ENCODE measurements around the gene ZFYVE21. TPM values are rescaled to one million over a fixed set of nuclear protein-coding genes. Genes with fewer than 3 reads are reported as not detected.

Gene ZFYVE21
- total and polyA plus RNA-seq, 2 experiments from 2014 or later, result 39.4 to 55.2 TPM

DNA sequence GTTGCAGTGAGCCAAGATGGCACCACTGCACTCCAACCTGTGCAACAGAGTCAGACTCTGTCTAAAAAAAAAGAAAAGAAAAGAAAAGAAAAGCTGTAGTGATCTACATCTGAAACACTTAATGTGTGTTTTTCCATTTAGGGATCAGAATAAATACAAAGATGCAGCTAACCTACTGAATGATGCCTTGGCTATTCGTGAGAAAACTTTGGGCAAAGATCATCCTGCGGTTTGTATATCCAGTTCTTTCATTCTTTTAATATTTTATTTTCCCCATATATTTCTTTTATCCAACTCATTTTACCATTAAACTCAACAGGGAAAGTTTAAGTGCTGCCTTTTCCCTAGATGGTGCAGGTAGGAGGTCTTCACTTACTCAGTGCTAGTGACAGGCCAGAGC, 46.2 kb upstream of the ZFYVE21 start:
- Histone ChIP-seq H2AFZ (no peak overlapping the region), H3K27ac (no peak overlapping the region), H3K4me3 (no peak overlapping the region), H3K4me1 (ENCODE audit: insufficient read depth) (no peaks in the 10 kb centered on the region), H3K79me2 (peaks cover 14% of the 10 kb centered on the region), H3K9me2 (replicated peaks; ENCODE audit: insufficient read depth) (no peaks in the 10 kb centered on the region), H3K4me2 (no peak overlapping the region), H3K9me3 (ENCODE audit: low read depth) (no peaks in the 10 kb centered on the region), H3K27me3 (no peaks in the 10 kb centered on the region), H3K36me3 (replicated peaks; ENCODE audit: insufficient read depth, low read depth) (no peaks in the 10 kb centered on the region), H4K20me1 (ENCODE audit: insufficient read depth, poor library complexity, severe bottlenecking) (no peaks in the 10 kb centered on the region)
- DNase-seq (ENCODE audit: low spot score), result no peak
- 98% methylated on average over 2 of the region's 2 CpGs for WGBS (ENCODE audit: low lambda C conversion rate, missing lambda C conversion rate)
- no peak for TF ChIP-seq CTCF (IDR thresholded peaks at IDR 0.05; ENCODE audit: poor library complexity)
- TF ChIP-seq EZH2 (IDR thresholded peaks at IDR 0.05; ENCODE audit: borderline replicate concordance), result no peak
- TF ChIP-seq EZH2phosphoT487 (IDR thresholded peaks at IDR 0.05; ENCODE audit: low read depth, severe bottlenecking, unreplicated experiment), result no peak

GRCh38 chr14:103671911-103672310, 43.7 kb upstream of the ZFYVE21 start:
- Histone ChIP-seq H3K4me3 (no peak overlapping the region), H3K4me1 (ENCODE audit: insufficient read depth) (no peaks in the 10 kb centered on the region), H3K79me2 (peaks cover 8% of the 10 kb centered on the region), H3K9me2 (replicated peaks; ENCODE audit: insufficient read depth) (no peaks in the 10 kb centered on the region), H3K9me3 (ENCODE audit: low read depth) (no peaks in the 10 kb centered on the region), H2AFZ (no peak overlapping the region), H3K27me3 (no peaks in the 10 kb centered on the region), H4K20me1 (ENCODE audit: insufficient read depth, poor library complexity, severe bottlenecking) (no peaks in the 10 kb centered on the region), H3K27ac (no peak overlapping the region), H3K4me2 (no peak overlapping the region), H3K36me3 (replicated peaks; ENCODE audit: insufficient read depth, low read depth) (no peaks in the 10 kb centered on the region)
- WGBS (ENCODE audit: low lambda C conversion rate, missing lambda C conversion rate), result 99% methylated on average over 4 of the region's 4 CpGs
- DNase-seq (ENCODE audit: low spot score), result no peak
- TF ChIP-seq EZH2 (IDR thresholded peaks at IDR 0.05; ENCODE audit: borderline replicate concordance), result no peak
- TF ChIP-seq EZH2phosphoT487 (IDR thresholded peaks at IDR 0.05; ENCODE audit: low read depth, severe bottlenecking, unreplicated experiment), result no peak
- TF ChIP-seq CTCF (IDR thresholded peaks at IDR 0.05; ENCODE audit: poor library complexity), result no peak

DNA sequence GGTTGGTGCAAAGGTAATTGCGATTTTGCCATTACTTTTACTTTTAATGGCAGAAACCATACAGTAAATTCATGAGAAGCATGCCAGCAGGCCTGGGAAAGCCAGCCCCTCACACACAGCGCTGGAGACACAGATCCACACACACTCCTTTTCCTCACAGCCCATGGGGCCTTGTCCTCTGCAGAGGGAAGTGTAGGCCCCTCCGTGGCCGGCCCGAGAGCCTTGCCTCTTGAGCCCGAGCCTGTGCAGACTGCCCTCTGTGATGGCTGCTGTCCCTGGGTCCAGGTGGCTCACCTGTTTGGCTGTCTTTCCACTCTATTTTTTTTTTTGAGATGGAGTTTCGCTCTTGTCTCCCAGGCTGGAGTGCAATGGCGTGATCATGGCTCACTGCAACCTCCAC, 39.7 kb upstream of the ZFYVE21 start:
- WGBS (ENCODE audit: low lambda C conversion rate, missing lambda C conversion rate), result 94% methylated on average over 8 of the region's 8 CpGs
- H3K36me3 ChIP-seq (replicated peaks; ENCODE audit: insufficient read depth, low read depth), result no peaks in the 10 kb centered on the region
- H3K4me1 ChIP-seq (ENCODE audit: insufficient read depth), result no peaks in the 10 kb centered on the region
- no peaks in the 10 kb centered on the region for H3K27me3 ChIP-seq
- no peaks in the 10 kb centered on the region for H3K9me3 ChIP-seq (ENCODE audit: low read depth)
- H3K27ac ChIP-seq, result no peak overlapping the region
- no peak overlapping the region for H3K4me2 ChIP-seq
- H4K20me1 ChIP-seq (ENCODE audit: insufficient read depth, poor library complexity, severe bottlenecking), result peaks cover 3% of the 10 kb centered on the region
- no peak for DNase-seq (ENCODE audit: low spot score)
- H3K4me3 ChIP-seq, result no peak overlapping the region
- TF ChIP-seq EZH2 (IDR thresholded peaks at IDR 0.05; ENCODE audit: borderline replicate concordance), result no peak
- no peak for TF ChIP-seq EZH2phosphoT487 (IDR thresholded peaks at IDR 0.05; ENCODE audit: low read depth, severe bottlenecking, unreplicated experiment)
- no peak for TF ChIP-seq CTCF (IDR thresholded peaks at IDR 0.05; ENCODE audit: poor library complexity)
- no peaks in the 10 kb centered on the region for H3K79me2 ChIP-seq
- H3K9me2 ChIP-seq (replicated peaks; ENCODE audit: insufficient read depth), result no peaks in the 10 kb centered on the region
- no peak overlapping the region for H2AFZ ChIP-seq

Data from hepatocyte (in vitro differentiated cells).